K562 (cell line): ENCODE measurements around the gene ALOXE3.

ENCODE experiments used
- TAF1 ChIP-seq: IDR thresholded peaks from 2 replicates; pipeline ENCODE4 v1.6.1; 2011; ENCODE audit warnings: mild to moderate bottlenecking, low read length, moderate library complexity; ENCODE audit not compliant: insufficient read depth, control insufficient read depth, severe bottlenecking; ENCODE audit errors: extremely low read depth
- ZNF586 ChIP-seq: fragments of 450-650 bp; formaldehyde crosslinking; conservative IDR thresholded peaks from 2 replicates; pipeline ENCODE4 v1.4.0; 2020; ENCODE audit warnings: mild to moderate bottlenecking, moderate library complexity

- TF ChIP-seq ZNF586 (CRISPR knock-in tag) (no peak), TAF1 (peak; percentile 84)
Measured at GRCh38 chr17:8152112-8152775, 33.9 kb upstream of the ALOXE3 start, which contains the start of gene PER1.
